ENCODE data around the gene NCSTN.

Gene NCSTN

GRCh38 chr1:160359559-160360226 lies 16.5 kb downstream of the NCSTN start:
- Histone ChIP-seq H3K36me3 (peaks cover 69% of the 10 kb centered on the region), H3K9me3 (no peaks in the 10 kb centered on the region)
- TF ChIP-seq CTCF (IDR thresholded peaks at IDR 0.05): no peak

DNA sequence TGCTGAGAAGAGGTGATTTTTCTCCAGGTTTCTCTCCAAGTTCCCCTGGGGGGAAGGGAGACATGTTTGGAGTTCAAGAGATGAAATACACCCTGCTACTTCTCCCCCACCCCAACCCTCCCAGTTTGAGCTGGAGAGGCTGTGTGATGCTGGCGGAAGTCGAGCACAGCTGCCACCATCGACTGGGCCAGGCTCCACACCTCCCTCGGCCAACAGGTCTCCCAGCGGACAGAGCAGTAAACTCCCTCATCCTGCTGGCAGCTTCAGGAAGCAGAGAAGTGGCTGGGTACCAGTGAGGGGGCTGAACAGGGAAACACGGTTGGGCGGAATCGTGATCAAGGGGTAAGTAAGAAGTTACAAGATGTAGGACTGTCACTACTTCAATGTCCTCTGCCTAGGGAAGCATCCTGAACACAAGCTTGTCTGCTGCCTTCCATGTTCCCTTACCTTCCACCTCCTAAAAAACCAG lies 17.1 kb downstream of the NCSTN start:
- Histone ChIP-seq H3K4me3 (ENCODE audit: low read depth in 1 of 2, low read length in 1 of 2) (no peak overlapping the region), H3K27ac (no peak overlapping the region), H3K4me1 (ENCODE audit: control insufficient read depth in 1 of 2, insufficient read depth in 1 of 2, low read depth in 1 of 2, low read length in 1 of 2) (no peaks in the 10 kb centered on the region), H3K9me3 (no peaks in the 10 kb centered on the region), H3K27me3 (no peaks in the 10 kb centered on the region), H3K36me3 (peaks cover 63% of the 10 kb centered on the region)
- TF ChIP-seq CTCF (IDR thresholded peaks at IDR 0.05): no peak

More at GRCh38 chr1:160359559-160360226, 16.5 kb downstream of the NCSTN start:
- H3K27me3 ChIP-seq: no peaks in the 10 kb centered on the region
- no peak overlapping the region for H3K27ac ChIP-seq
- no peak overlapping the region for H3K4me3 ChIP-seq (ENCODE audit: low read depth in 1 of 2, low read length in 1 of 2)
- H3K4me1 ChIP-seq (ENCODE audit: control insufficient read depth in 1 of 2, insufficient read depth in 1 of 2, low read depth in 1 of 2, low read length in 1 of 2): no peaks in the 10 kb centered on the region

DNA sequence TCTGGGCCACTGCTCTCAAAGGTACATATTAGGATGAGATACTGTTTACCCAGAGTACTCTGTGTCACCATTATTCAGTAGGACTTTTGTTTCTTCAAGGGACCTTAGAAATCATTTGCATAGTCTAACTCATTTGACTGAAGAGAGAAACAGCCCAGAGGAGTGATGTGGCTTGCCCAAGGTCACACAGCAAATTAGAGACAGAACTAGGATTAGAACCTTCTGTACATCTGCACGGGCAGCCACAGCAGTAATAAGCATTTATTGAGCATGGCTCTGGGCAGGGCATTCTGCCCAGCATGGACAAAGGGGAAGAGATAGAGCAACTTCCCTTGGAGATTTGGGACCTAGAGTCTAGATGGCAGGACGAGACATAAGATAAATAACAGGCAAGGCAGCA lies 18.0 kb downstream of the NCSTN start:
- TF ChIP-seq CTCF (IDR thresholded peaks at IDR 0.05): no peak
- H3K4me3 ChIP-seq (ENCODE audit: low read depth in 1 of 2, low read length in 1 of 2): no peak overlapping the region
- H3K27me3 ChIP-seq: no peaks in the 10 kb centered on the region
- H3K27ac ChIP-seq: no peak overlapping the region
- H3K36me3 ChIP-seq: peaks cover 54% of the 10 kb centered on the region
- no peaks in the 10 kb centered on the region for H3K9me3 ChIP-seq
- H3K4me1 ChIP-seq (ENCODE audit: control insufficient read depth in 1 of 2, insufficient read depth in 1 of 2, low read depth in 1 of 2, low read length in 1 of 2): no peaks in the 10 kb centered on the region

DNA sequence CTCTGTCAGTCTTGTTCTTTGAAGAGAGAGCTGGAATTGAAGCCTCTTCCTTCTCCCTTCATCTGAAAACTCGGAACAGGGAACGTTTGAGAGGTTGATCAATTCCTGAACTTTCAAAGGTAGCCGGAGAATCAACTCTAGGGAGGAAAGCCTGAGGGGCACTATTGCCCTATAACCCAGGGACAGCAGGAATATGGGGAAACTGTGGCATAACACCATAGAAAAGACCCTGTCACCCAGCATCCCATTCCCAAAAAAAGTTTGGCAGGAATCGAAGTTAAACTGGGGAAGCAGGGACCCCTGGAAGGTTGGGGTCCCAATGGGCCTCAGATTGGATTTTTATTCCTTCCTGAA lies 18.6 kb downstream of the NCSTN start:
- no peak overlapping the region for H3K4me3 ChIP-seq (ENCODE audit: low read depth in 1 of 2, low read length in 1 of 2)
- H3K9me3 ChIP-seq: no peaks in the 10 kb centered on the region
- H3K27ac ChIP-seq: no peak overlapping the region
- no peak for TF ChIP-seq CTCF (IDR thresholded peaks at IDR 0.05)
- no peaks in the 10 kb centered on the region for H3K27me3 ChIP-seq
- no peaks in the 10 kb centered on the region for H3K4me1 ChIP-seq (ENCODE audit: control insufficient read depth in 1 of 2, insufficient read depth in 1 of 2, low read depth in 1 of 2, low read length in 1 of 2)
- peaks cover 48% of the 10 kb centered on the region for H3K36me3 ChIP-seq

GRCh38 chr1:160362168-160362957 lies 19.2 kb downstream of the NCSTN start:
- no peaks in the 10 kb centered on the region for H3K9me3 ChIP-seq
- no peaks in the 10 kb centered on the region for H3K27me3 ChIP-seq
- H3K4me3 ChIP-seq (ENCODE audit: low read depth in 1 of 2, low read length in 1 of 2): no peak overlapping the region
- no peak overlapping the region for H3K27ac ChIP-seq
- no peak for TF ChIP-seq CTCF (IDR thresholded peaks at IDR 0.05)
- H3K36me3 ChIP-seq: peaks cover 42% of the 10 kb centered on the region
- H3K4me1 ChIP-seq (ENCODE audit: control insufficient read depth in 1 of 2, insufficient read depth in 1 of 2, low read depth in 1 of 2, low read length in 1 of 2): no peaks in the 10 kb centered on the region
